Gastroesophageal sphincter (tissue), 3 donors: ENCODE measurements around the gene DENND5B.

Source experiments
- EP300 ChIP-seq: sonication (generic); formaldehyde crosslinking; IDR thresholded peaks from one replicate; pipeline ENCODE4 v1.6.1; 2017; ENCODE audit warnings: antibody characterized with exemption, mild to moderate bottlenecking
- TF ChIP-seq, protein P1 (sequence below), 4 experiments: fragments of 200-600 bp in 2 of 4; fragments of 450-650 bp in 2 of 4; sonication (generic) in 1 of 4; IDR thresholded peaks; one replicate each; pipeline ENCODE4 v1.5.1; 2017 to 2019; ENCODE audit warnings: antibody characterized with exemption in 4 of 4, mild to moderate bottlenecking in 2 of 4, moderate library complexity in 2 of 4

DNA sequence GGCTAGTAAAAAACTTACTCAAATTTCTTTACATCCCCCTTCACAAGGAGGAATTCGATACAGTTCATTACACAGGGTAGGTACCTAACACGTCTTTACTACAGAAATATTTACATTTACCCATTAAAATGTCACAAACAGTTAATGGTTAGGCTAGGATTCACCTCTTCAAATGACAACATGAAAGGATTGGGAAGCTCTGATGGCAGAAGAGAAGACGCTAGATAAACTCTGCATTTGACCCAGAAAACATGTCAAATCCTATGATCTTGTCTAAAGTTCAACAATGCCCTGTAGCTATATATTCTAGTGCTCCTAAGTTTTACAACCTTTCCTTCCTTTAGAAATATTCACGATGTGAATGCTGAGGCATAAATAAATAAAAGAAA lies 64.8 kb downstream of the DENND5B start:
- TF ChIP-seq, protein P1, sequence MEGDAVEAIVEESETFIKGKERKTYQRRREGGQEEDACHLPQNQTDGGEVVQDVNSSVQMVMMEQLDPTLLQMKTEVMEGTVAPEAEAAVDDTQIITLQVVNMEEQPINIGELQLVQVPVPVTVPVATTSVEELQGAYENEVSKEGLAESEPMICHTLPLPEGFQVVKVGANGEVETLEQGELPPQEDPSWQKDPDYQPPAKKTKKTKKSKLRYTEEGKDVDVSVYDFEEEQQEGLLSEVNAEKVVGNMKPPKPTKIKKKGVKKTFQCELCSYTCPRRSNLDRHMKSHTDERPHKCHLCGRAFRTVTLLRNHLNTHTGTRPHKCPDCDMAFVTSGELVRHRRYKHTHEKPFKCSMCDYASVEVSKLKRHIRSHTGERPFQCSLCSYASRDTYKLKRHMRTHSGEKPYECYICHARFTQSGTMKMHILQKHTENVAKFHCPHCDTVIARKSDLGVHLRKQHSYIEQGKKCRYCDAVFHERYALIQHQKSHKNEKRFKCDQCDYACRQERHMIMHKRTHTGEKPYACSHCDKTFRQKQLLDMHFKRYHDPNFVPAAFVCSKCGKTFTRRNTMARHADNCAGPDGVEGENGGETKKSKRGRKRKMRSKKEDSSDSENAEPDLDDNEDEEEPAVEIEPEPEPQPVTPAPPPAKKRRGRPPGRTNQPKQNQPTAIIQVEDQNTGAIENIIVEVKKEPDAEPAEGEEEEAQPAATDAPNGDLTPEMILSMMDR (IDR thresholded peaks at IDR 0.05) = no peak
- TF ChIP-seq EP300 = no peak
